SK-N-SH treated with all-trans-retinoic acid at 6 μM for 48 hours (cell line): ENCODE data around the gene ZFYVE28.
A peak's percentile ranks its signal among the peaks of the same experiment; 100 is the strongest.

ENCODE experiments used
- ATAC-seq: fragments of 200-7000 bp; cut with Tn5 transposase; 3 replicates; pipeline ENCODE4 v1.9.1; 2020; ENCODE audit warnings: mild to moderate bottlenecking, moderate library complexity
- ARNTL ChIP-seq: fragments of 450-650 bp; formaldehyde crosslinking; IDR thresholded peaks from 2 replicates; pipeline ENCODE4 v1.5.0; 2020; ENCODE audit warnings: low read depth, mild to moderate bottlenecking, moderate library complexity, borderline replicate concordance
- BACH2 ChIP-seq: fragments of 250-450 bp; sonication (Bioruptor Pico); IDR thresholded peaks from 2 replicates; pipeline ENCODE4 v1.9.0; 2021; ENCODE audit warnings: mild to moderate bottlenecking, borderline replicate concordance
- CREB5 ChIP-seq: fragments of 250-450 bp; sonication (Bioruptor Pico); IDR thresholded peaks from 2 replicates; pipeline ENCODE4 v1.5.1; 2020; ENCODE audit warnings: low read depth, mild to moderate bottlenecking, moderate library complexity
- CSDC2 ChIP-seq: fragments of 250-450 bp; sonication (Bioruptor Pico); IDR thresholded peaks from 2 replicates; pipeline ENCODE4 v1.5.0; 2020; ENCODE audit warnings: mild to moderate bottlenecking, moderate library complexity
- GLIS3 ChIP-seq: fragments of 250-450 bp; sonication (Bioruptor Pico); IDR thresholded peaks from 2 replicates; pipeline ENCODE4 v1.5.0; 2020; ENCODE audit warnings: mild to moderate bottlenecking, moderate library complexity
- ISL1 ChIP-seq: fragments of 250-450 bp; sonication (Bioruptor Pico); IDR thresholded peaks from 2 replicates; pipeline ENCODE4 v2.1.2; 2022; ENCODE audit warnings: mild to moderate bottlenecking, moderate library complexity
- OSR1 ChIP-seq: fragments of 250-450 bp; sonication (Bioruptor Pico); IDR thresholded peaks from 2 replicates; pipeline ENCODE4 v1.8.0; 2022; ENCODE audit warnings: moderate library complexity, mild to moderate bottlenecking, inconsistent platforms
- PPARA ChIP-seq: fragments of 250-450 bp; sonication (Bioruptor Pico); IDR thresholded peaks from 2 replicates; pipeline ENCODE4 v1.5.0; 2020; ENCODE audit warnings: mild to moderate bottlenecking, borderline replicate concordance
- RARB ChIP-seq: fragments of 250-450 bp; sonication (Bioruptor Pico); IDR thresholded peaks from 2 replicates; pipeline ENCODE4 v1.8.0; 2021; ENCODE audit warnings: mild to moderate bottlenecking, moderate library complexity
- SNAI2 ChIP-seq: fragments of 250-450 bp; sonication (Bioruptor Pico); IDR thresholded peaks from 2 replicates; pipeline ENCODE4 v1.5.0; 2020; ENCODE audit warnings: mild to moderate bottlenecking, moderate library complexity
- TCF4 ChIP-seq: fragments of 250-450 bp; sonication (Bioruptor Pico); IDR thresholded peaks from 2 replicates; pipeline ENCODE4 v1.8.0; 2021; ENCODE audit warnings: mild to moderate bottlenecking, moderate library complexity, borderline replicate concordance
- TOX ChIP-seq: fragments of 250-450 bp; sonication (Bioruptor Pico); IDR thresholded peaks from 2 replicates; pipeline ENCODE4 v1.8.0; 2021; ENCODE audit warnings: mild to moderate bottlenecking, moderate library complexity, borderline replicate concordance
- ZC3H10 ChIP-seq: fragments of 250-450 bp; sonication (Bioruptor Pico); IDR thresholded peaks from 2 replicates; pipeline ENCODE4 v1.5.1; 2021; ENCODE audit warnings: mild to moderate bottlenecking, moderate library complexity
- ZFP3 ChIP-seq: fragments of 250-450 bp; sonication (Bioruptor Pico); IDR thresholded peaks from 2 replicates; pipeline ENCODE4 v1.5.0; 2020; ENCODE audit warnings: mild to moderate bottlenecking, moderate library complexity
- ZFP30 ChIP-seq: fragments of 450-650 bp; formaldehyde crosslinking; IDR thresholded peaks from 2 replicates; pipeline ENCODE4 v1.5.0; 2022; ENCODE audit warnings: mild to moderate bottlenecking, moderate library complexity
- ZNF565 ChIP-seq: fragments of 450-650 bp; formaldehyde crosslinking; conservative IDR thresholded peaks from 2 replicates; pipeline ENCODE4 v1.5.0; 2020; ENCODE audit warnings: low read depth, mild to moderate bottlenecking, moderate library complexity
- ZNF70 ChIP-seq: fragments of 450-650 bp; formaldehyde crosslinking; IDR thresholded peaks from 2 replicates; pipeline ENCODE4 v1.5.0; 2020; ENCODE audit warnings: mild to moderate bottlenecking, moderate library complexity
- ZNF8 ChIP-seq: fragments of 450-650 bp; formaldehyde crosslinking; IDR thresholded peaks from 2 replicates; pipeline ENCODE4 v1.5.0; 2020; ENCODE audit warnings: mild to moderate bottlenecking, moderate library complexity
- TF ChIP-seq, protein P1 (sequence below): fragments of 250-450 bp; sonication (Bioruptor Pico); IDR thresholded peaks from 2 replicates; pipeline ENCODE4 v1.5.1; 2021; ENCODE audit warnings: mild to moderate bottlenecking, moderate library complexity
- TF ChIP-seq, protein P2 (sequence below): fragments of 250-450 bp; sonication (Bioruptor Pico); IDR thresholded peaks from 2 replicates; pipeline ENCODE4 v1.5.0; 2020; ENCODE audit warnings: mild to moderate bottlenecking, moderate library complexity
- TF ChIP-seq, protein P3 (sequence below): fragments of 250-450 bp; sonication (Bioruptor Pico); IDR thresholded peaks from 2 replicates; pipeline ENCODE4 v1.8.0; 2021; ENCODE audit warnings: low read depth, mild to moderate bottlenecking, moderate library complexity, borderline replicate concordance
- TF ChIP-seq, protein P4 (sequence below): fragments of 250-450 bp; sonication (Bioruptor Pico); IDR thresholded peaks from 2 replicates; pipeline ENCODE4 v1.8.0; 2020; ENCODE audit warnings: mild to moderate bottlenecking, moderate library complexity, borderline replicate concordance

Gene ZFYVE28

DNA sequence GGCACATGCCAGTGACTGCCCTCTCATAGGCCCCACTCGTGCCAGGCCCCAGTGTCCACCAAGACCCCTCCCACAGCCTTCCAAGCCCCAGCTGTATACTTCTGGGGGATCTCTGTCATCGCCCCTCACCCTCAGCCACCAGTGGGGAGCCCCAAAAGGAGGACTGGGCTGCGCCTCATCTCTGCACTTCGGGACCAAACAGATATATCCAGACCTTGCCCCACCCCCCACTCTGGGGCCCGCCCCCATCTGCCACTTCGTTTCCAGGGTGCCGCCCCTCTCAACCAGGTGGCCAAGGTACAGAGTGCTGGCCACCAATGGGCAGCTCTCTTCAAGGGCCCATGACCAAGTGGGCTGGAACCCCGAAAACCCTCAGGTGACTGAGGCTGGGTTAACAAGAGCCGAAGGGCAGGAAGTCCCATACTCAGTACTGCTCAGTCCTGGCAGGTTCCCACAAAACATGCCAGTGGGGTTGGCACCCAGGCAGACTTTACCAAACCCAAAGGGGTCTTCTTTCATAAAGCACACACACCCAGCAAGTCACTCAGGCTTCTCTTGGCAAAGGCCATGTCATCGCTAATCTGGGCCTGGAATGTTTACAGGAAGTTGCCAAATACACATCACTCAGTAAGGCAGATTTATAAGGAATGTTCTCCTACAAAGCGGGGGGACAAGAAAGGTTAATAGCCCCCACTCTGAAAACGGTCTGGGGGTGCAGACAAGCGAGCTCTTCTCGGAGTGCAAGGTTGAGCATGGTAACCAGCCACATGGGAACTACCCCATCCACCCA lies 4.4 kb downstream of the ZFYVE28 start:
- TF ChIP-seq, protein P1, sequence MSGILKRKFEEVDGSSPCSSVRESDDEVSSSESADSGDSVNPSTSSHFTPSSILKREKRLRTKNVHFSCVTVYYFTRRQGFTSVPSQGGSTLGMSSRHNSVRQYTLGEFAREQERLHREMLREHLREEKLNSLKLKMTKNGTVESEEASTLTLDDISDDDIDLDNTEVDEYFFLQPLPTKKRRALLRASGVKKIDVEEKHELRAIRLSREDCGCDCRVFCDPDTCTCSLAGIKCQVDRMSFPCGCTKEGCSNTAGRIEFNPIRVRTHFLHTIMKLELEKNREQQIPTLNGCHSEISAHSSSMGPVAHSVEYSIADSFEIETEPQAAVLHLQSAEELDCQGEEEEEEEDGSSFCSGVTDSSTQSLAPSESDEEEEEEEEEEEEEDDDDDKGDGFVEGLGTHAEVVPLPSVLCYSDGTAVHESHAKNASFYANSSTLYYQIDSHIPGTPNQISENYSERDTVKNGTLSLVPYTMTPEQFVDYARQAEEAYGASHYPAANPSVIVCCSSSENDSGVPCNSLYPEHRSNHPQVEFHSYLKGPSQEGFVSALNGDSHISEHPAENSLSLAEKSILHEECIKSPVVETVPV (CRISPR knock-in tag), result no peak
- TF ChIP-seq SNAI2 (no peak), ZNF565 (no peak)
- TF ChIP-seq, protein P2, sequence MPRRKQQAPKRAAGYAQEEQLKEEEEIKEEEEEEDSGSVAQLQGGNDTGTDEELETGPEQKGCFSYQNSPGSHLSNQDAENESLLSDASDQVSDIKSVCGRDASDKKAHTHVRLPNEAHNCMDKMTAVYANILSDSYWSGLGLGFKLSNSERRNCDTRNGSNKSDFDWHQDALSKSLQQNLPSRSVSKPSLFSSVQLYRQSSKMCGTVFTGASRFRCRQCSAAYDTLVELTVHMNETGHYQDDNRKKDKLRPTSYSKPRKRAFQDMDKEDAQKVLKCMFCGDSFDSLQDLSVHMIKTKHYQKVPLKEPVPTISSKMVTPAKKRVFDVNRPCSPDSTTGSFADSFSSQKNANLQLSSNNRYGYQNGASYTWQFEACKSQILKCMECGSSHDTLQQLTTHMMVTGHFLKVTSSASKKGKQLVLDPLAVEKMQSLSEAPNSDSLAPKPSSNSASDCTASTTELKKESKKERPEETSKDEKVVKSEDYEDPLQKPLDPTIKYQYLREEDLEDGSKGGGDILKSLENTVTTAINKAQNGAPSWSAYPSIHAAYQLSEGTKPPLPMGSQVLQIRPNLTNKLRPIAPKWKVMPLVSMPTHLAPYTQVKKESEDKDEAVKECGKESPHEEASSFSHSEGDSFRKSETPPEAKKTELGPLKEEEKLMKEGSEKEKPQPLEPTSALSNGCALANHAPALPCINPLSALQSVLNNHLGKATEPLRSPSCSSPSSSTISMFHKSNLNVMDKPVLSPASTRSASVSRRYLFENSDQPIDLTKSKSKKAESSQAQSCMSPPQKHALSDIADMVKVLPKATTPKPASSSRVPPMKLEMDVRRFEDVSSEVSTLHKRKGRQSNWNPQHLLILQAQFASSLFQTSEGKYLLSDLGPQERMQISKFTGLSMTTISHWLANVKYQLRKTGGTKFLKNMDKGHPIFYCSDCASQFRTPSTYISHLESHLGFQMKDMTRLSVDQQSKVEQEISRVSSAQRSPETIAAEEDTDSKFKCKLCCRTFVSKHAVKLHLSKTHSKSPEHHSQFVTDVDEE (CRISPR knock-in tag), result no peak
- no peak for ATAC-seq

DNA sequence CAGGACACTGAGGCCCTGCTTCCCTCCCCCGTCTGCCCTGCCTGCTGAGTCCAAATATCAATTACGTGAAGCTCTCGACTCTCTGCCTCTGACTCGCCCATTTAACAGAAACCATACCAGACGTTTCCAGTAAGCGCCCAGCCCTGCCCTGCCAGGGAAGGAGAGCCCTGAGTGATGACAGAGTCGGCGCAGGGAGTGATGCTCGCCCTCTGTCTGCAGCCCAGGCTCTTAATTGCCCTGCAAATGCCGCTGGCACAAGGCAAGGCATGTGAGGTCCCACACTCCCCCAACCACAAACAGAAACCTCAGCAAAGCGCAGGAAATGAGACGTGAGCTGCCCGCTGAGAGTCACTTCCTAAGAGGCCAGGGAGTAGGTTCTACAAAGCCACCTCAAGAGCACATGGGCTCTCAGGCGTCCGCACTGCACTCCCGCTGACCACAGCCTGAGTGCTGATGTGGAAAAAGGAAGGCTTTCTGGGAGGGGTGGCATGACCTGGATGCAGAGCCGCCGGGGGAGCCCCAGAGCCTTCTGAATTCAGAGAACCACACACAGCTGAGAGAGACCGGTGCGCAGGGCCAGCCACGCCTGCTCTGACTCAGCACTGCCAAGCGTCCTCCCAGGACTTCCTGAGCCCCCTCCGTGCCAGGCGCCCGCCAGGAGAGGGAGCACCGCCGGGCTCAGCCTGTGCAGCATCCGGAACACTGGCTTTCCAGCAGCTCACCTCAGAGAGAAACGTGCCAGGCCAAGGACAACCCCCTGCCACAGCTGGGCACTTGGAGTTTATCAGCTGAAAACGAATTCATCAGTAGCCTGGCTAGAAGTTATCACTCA lies 5.3 kb downstream of the ZFYVE28 start:
- TF ChIP-seq ARNTL (CRISPR knock-in tag), result peak; percentile 77; the same call in 1 of the 2 replicates
- no peak for TF ChIP-seq ZNF565
- no peak for TF ChIP-seq ZFP30 (CRISPR knock-in tag)
- TF ChIP-seq TCF4 (CRISPR knock-in tag), result no peak; the same call in 1 of the 2 replicates
- peak; percentile 97 for ATAC-seq

GRCh38 chr4:2412534-2412884 lies 5.9 kb downstream of the ZFYVE28 start:
- ATAC-seq, result no peak
- TF ChIP-seq ZNF70 (CRISPR knock-in tag), result no peak
- no peak for TF ChIP-seq ZNF565
- TF ChIP-seq RARB (CRISPR knock-in tag), result no peak
- TF ChIP-seq BACH2 (CRISPR knock-in tag), result no peak
- no peak for TF ChIP-seq ZFP30 (CRISPR knock-in tag)
- TF ChIP-seq OSR1 (CRISPR knock-in tag), result no peak
- TF ChIP-seq TCF4 (CRISPR knock-in tag), result no peak
- no peak for TF ChIP-seq PPARA (CRISPR knock-in tag)
- TF ChIP-seq ZNF8 (CRISPR knock-in tag), result no peak
- TF ChIP-seq ZFP3 (CRISPR knock-in tag), result no peak
- no peak for TF ChIP-seq TOX (CRISPR knock-in tag)
- TF ChIP-seq CREB5, result no peak
- TF ChIP-seq, protein P1 (CRISPR knock-in tag), result no peak
- TF ChIP-seq CSDC2 (CRISPR knock-in tag), result no peak
- TF ChIP-seq, protein P2 (CRISPR knock-in tag), result no peak
- TF ChIP-seq GLIS3 (CRISPR knock-in tag), result no peak
- TF ChIP-seq ISL1 (CRISPR knock-in tag), result no peak
- TF ChIP-seq ZC3H10 (CRISPR knock-in tag), result no peak
- TF ChIP-seq, protein P3, sequence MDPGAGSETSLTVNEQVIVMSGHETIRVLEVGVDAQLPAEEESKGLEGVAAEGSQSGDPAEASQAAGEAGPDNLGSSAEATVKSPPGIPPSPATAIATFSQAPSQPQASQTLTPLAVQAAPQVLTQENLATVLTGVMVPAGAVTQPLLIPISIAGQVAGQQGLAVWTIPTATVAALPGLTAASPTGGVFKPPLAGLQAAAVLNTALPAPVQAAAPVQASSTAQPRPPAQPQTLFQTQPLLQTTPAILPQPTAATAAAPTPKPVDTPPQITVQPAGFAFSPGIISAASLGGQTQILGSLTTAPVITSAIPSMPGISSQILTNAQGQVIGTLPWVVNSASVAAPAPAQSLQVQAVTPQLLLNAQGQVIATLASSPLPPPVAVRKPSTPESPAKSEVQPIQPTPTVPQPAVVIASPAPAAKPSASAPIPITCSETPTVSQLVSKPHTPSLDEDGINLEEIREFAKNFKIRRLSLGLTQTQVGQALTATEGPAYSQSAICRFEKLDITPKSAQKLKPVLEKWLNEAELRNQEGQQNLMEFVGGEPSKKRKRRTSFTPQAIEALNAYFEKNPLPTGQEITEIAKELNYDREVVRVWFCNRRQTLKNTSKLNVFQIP, result no peak
- TF ChIP-seq, protein P4, sequence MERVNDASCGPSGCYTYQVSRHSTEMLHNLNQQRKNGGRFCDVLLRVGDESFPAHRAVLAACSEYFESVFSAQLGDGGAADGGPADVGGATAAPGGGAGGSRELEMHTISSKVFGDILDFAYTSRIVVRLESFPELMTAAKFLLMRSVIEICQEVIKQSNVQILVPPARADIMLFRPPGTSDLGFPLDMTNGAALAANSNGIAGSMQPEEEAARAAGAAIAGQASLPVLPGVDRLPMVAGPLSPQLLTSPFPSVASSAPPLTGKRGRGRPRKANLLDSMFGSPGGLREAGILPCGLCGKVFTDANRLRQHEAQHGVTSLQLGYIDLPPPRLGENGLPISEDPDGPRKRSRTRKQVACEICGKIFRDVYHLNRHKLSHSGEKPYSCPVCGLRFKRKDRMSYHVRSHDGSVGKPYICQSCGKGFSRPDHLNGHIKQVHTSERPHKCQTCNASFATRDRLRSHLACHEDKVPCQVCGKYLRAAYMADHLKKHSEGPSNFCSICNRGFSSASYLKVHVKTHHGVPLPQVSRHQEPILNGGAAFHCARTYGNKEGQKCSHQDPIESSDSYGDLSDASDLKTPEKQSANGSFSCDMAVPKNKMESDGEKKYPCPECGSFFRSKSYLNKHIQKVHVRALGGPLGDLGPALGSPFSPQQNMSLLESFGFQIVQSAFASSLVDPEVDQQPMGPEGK (CRISPR knock-in tag), result no peak
